IPS DF 19.7 (cell line): ENCODE measurements around the gene DPYD.
"Not testable (repeated sequence)": the region's sequence is repeated elsewhere in the genome, so short reads cannot be mapped to it uniquely, and the experiment has no call there.

Experiments used
- DNase-seq: peaks from one replicate; pipeline ENCODE4 v3.0.0-alpha.2; 2013; ENCODE audit warnings: low read depth, low spot score

Gene DPYD

DNA sequence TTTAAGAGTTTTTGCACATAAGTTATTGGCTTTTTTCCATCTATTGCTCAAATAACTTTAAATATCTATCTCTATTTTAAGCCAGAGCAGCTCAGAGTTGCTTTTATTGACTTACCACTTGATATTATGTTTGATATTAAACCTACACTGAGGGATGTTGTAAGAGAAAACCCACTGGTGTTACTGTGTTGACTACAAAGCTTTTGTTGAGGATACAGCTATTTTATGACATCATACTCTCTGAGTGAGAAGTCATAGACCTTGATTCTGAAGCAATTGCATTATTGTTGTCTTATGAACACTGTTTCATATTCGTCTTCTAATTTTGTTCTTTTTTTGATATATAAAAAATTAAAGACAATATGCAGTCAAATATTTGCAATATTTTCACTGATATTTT is 638.9 kb downstream of the DPYD start:
- DNase-seq, result no peak

DNA sequence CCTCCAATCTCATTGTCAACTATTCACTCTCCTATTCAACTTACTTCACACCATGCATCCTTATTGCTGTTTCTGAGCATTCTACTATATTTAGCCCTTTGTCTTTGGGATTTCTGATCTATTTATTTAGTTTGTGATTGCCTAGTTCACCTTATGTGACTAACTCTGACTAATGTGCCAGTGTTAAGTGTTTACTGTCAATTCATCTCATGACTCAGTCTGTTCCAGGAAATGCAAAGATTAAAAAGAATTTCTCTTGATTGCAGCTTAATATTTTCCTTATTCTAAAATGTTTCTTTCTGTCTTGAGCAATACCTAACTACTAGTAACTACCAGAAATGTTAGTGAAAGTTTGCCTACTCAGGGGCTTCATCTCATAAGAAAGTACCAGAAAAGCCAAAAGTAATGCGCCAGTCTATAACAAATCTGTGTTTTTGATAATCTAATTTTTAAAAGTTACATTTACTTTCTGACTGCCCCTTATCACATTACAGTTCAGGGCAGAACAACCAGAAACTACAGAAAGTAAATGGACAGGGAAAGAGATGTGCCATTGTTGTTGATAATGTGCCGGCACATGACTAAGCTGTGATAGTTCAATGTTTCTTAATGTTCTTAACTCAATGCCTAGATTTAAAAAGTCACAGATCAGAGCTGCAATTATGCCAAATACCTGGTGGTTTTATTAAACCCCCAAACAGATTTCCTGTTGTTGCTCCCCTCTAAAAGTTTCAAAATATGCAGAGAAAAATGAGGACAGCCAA is 642.8 kb downstream of the DPYD start:
- no peak for DNase-seq

DNA sequence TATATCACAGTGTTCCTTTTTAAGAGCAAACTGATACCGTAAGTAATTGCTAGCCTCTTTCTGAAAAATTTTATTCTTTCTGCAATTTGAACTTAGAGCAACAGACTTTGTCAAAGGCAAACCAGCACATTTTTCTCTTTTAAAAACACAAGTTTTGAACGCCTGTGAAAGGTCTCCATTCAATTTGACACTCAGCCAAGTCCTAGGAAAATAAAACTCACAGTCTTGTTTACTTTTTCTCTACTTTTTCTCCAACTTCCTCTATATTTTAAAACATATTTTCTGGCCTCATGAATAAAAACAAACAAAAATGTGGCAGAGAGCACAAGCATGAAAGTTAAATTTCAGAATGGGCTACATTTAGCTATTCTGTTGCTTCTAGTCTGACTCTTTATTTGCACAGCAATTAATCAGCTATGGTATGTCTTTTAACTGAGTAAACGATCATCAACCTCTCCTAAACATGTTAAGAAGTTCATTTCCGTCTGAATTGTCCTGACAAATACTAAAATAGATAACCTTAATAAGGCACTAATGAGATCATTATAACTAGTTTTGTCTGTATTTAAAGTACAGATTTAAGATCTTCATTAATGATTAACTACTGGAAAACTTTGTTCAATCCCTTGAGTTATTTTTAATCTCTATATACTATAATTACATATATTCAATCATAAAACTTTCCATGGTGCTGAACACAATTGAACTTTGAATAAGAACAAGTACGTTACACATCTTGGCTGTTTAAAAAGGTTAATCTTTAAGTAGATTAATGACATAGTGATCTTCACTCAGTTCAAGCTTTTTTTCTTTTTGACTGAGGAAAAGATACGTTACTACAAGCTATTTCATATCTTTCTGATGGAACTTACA is 648.7 kb downstream of the DPYD start:
- DNase-seq, result no peak

DNA sequence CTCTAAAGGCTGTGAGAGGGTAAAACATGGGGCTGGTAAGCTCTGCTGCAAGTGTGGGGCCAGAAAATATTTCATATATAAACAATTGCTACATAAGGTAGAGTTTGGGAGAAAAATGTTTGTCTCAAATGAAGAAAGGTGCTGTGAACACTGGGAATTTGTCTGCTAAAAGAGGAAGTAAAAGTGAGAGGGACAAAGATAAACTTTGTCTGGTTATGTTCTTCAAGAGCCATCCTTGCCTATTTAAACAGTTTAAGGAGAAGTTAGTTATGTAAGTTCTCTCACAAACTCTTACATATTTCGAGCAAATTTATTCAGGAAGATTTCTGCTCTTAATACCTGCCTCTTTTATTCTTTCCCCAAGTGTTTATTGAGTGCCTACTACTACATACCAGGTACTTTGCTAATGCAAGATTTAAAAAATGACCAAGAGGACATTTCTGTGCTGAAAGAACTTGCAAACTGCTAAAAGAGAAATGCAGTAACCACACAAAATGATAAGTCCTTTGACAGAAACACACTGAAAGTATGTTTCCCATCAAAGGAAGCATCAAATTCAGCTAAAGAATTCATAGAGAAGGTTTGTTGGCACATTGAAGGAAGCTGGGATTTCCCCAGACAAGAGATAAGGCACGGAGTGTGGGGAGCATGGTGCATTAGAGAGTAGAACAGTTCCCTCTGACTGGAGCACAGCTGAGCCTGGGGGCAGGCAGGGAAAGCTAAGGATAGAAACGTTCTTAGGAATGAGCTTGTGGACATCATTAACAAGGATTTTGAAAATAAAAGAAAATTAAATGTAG is 650.1 kb downstream of the DPYD start:
- DNase-seq, result no peak

DNA sequence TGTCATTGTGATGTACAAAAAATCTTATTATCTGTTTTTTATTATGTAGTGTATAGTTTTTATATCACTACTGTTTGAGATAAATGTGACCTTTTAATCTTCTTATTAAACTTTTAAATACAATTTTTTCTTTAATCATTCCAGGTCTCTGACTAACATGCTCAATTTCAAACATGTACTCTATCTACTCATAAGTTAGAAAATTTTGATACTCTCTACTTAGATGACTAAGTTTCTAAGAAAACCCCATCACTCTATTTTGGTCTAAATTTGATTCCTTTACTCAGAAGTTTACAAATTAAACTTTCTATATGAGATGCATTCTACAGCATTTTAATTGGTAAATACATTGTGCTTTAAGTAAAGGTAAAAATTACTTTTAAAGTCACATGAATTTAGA is 655.2 kb downstream of the DPYD start:
- no peak for DNase-seq

DNA sequence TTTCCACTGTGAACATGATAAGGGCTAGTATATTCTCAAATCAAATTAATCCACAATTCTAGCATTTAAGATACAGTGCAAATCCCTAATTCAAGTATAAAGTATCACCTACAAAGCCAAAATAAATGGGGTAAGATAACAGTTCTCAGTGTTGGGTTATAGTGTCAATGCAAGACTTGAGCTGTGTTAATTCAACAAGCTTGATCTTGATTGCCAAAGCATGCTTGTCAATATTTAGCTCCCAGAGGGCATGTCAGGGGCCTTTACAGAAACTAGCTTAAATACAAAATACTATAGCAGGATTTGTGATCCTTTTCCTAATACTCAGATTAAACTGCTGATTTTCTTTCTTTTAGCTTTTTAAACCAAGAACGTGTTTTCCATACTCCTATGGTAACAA is 658.0 kb downstream of the DPYD start:
- DNase-seq, result no peak

DNA sequence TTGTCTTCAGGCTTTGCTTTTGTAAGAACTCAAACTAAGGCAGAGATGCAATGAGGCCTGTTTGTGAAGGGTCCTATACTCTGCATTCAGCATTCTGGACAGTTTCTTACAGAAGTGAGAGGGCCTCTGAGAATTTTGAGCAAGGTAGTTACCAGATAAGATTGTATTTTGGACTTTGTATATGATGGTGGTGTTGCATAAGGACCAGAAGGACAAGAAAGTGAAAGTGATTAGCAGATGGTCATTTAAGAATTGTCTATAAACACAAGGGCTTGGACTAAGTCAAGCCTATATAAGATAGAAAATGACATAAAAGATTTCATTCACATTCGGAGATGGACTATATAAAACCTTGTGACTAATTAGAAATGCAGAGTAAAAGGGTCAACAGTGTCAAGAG is 662.2 kb downstream of the DPYD start:
- no peak for DNase-seq

DNA sequence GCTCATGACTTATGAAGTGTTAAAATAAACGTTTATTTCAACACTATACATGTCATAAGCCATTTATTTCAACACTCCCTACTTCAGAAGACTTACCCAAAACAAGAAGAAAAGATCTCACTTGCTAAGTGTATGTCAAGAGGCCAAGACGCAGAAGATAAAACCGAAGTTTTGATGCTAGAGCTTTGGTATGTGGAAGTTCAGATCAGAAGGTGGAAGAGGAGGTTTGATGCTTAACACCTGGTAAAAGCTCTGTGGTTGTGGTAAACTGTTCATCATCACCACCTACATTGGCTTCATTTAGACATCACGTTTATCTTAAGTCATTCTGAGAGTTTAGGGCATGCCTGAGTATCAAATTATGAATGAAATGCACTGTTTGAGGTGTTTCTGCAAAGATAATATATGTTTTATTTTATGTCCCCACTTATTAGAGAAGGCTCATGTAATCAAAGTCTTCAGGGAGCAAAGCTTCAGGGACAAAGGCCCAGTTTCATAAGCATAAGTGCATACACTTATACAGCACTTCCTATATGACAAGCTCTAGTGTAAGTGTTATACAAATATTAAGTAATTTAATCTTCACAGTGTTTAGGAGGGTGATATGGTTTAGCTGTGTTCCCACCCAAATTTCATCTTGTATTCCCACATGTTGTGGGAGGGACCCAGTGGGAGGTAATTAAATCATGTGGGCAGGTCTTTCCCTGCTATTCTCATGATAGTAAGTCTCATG is 665.9 kb downstream of the DPYD start:
- DNase-seq, result no peak

DNA sequence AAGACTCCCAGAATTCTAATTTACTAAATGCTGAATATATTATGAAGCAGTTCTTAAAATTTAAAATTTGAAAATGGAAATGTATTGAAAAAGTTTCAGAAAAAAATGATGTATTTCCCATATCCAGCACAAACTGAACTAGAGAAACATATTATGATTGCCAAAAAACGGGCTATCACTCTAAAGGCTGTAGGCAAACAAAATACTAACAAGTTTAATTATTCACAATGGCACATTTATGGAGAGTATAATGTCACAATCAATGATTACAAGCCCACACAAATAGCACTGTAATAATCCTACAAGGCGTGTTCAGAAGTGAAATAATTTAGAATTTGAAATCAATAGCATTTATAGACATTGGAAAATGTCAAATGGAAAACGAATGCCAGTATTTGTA is 667.9 kb downstream of the DPYD start:
- no peak for DNase-seq

DNA sequence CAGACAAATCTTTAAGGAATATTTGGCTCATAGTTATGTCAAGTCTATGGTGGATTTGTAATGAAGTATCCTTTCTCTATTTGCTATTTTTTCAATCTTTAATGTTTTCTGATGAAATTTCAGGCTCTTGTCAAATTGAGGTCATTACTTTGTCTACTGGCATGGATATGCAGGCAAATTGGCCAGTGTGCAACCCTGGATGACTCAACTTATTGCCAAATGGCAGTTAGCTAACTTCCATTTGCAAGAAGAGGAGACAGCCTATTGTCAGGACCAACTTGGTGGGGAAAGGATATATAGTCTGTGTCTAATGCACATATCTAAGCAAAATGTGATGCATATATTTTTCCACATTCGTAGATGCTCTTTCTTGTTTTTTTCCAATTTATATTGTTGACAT is 668.8 kb downstream of the DPYD start:
- DNase-seq, result no peak

DNA sequence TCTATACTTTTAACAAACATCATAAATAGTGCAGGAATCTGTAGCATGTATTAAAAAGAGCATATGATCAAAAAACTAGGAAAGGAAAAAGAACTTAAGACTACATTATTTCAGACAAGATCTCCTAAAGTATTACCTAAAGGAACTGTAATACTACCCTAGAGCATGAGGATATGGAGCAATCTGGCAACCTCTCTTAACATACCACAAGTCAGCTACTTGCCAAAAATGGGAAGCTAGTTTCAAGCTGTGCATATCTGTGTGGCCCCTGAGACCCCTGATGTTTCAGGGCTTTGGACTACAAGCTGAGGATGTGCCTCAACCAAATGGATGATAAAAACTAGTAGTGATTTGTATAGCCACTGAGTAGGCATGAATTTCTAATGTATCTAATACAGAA is 673.6 kb downstream of the DPYD start:
- DNase-seq, result no peak

DNA sequence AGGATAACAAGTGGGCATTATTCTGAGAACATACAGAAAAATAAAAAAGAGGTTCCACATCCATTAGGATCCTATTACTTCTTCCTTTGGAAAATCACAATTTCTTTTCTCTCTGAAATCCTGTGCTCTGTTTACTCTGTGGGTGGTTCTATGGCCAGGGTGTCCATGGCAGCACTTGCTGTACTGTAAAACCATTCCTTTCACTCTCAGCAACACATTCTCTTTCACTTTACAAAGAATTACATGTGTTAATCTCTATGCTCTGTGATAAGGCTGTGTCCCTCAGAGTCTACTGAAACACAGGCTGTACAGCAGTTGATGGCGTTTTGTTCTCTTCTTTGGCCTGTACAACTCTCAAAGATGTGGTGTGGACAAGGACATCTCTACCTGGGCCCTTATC is 675.2 kb downstream of the DPYD start:
- no peak for DNase-seq

DNA sequence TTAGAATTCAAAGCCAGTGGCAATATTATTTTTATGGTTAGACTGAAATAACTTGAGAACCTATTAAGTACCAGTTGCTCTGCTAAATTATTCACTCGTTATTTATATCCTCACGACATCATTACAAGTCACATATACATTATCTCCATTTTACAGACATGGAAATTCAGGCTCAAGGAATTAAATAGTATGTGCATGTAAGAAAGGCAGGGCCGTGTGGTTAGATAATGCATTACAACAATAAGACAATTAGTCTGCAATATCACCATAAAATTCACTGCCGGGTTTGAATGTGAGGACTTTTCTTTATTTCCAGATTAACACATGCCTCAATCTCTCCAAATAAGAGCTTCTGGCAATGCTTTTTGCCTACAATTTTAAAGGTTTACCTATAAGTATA is 675.8 kb downstream of the DPYD start:
- DNase-seq, result no peak

DNA sequence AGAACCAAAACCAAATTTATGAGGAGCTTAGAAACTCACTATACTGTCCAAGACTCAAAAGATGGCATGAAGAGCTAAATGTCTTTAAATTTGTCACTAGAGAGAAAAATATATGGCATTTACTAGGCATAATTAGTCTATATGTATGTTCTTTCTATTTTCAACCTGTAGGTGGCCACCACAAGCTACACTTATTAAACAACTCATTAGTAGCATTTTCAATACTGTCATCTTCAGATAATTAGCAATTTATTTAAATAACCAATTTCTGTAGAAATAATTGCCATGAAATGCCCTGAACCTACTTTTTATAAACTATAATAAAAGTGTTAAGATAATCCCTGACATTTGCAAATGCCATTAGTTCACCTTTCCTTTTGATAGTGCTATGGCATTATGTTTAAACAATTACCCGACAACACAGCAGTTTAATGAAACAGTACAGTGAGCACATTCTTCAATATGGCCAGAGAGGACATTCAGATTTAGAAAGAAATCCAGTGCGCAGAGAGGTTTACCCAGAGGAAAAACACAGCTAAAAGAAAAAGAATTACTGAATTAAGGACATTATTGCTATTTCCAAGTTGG is 676.8 kb downstream of the DPYD start:
- DNase-seq, result no peak

DNA sequence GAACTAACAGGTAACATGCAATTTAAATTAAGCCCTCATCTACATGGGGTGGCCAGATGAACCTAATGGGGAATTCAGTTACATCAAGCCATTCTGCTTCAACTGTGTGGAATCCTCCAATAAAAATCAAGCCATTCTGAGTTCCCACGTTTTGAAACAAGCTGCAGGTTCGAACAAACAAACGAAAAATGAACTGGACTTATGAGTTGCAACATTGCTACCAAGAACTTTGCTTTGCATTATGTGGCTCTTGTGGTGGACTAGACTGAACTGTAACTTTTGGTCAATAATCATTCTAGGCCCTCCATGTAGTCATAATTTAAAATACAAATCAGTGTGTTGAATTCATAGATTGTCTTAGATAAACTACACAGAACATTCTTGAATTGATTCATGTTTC is 682.0 kb downstream of the DPYD start:
- no peak for DNase-seq

DNA sequence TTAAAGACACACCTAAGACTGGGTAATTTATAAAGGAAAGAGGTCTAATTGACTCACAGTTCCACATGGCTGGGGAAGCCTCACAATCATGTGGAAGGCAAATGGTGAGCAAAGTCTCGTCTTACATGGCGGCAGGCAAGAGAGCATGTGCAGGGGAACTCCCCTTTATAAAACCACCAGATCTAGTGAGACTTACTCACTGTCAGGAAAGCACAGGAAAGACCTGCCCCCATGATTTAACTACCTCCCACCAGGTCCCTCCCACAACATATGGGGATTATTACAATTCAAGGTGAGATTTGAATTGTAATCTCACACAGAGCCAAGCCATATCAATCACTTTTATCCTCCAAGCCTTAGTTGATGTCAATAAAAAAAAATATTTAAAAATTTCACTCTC is 689.5 kb downstream of the DPYD start:
- DNase-seq, result not testable (repeated sequence)

DNA sequence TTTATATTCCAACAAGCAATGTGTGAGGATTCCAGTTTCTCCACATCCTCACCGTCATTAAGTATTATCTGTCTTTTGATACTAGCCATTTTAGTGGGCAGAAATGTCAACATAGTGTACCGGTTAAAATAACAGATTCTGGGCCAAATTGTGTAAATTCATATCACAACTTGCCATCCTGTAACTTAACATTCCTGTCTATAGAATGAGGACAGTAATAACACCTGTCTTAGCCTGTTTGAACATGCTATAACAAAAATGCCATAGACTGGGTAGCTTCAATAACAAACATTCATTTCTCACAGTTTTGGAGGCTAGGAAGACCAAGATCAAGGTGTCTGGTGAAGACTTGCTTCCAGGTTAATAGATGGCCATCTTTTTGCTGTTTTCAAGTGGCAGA is 708.2 kb downstream of the DPYD start:
- DNase-seq, result no peak

DNA sequence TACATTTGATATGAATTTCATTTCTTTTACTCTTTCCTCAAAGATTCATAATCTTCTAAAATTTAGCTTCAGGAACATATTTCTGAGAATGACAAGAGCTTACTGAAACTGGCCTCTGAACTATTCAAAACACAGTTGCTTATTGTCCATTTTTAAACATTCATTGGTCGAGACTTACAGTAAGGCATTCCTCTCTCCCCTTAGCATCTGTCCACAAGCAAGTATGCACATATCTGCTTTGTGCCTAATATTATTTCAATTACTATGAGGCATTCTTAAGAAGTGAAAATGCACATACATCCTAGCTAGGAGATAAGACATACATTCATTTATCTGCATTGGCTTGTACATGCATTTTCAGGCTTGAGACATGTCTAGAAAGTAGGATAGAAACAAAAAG is 710.5 kb downstream of the DPYD start:
- DNase-seq, result no peak

DNA sequence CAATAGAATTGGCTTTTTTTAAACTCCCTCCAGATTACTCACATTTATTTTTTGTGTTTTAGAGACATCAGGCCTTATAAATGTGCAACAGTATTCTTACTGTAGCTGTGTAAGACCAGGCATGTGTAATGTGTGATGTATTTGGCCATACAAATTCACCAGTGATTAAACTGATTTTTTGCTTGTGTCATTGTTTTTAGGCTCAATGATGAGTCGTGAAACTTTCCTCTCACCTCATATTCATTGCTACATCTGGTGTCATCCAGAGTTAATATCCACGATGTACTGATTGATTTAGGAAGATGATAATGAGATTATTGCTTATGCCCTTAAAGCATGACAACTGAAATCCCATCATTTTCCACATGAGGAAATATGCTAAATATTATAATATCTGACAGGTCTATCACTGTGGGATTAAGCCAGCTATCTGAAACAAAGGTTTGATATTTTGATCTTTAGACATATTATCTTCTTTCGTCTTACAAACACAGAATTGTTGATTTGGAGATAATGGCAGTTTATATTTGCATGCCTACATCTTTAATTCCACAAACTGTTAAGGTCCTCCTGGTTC is 711.4 kb downstream of the DPYD start:
- DNase-seq, result no peak

DNA sequence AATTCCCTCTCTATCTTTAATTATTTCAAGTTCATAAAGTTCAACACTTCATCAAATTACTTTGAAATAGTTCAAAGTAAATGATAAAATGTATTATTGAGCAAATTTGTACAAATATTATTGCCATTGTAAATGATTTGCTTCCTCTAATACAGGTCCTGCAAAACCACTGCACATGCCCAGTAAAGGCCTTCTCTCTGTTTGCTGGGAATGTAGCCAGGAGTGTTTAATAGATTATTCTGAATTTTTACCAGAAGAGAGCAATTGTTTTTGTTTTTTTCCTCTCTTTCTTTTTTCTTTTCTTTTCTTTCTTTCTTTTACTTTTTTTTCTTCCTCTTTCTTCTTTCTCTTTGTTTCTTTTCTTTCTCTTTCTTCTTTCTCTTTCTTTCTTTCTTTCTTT is 713.0 kb downstream of the DPYD start:
- DNase-seq, result no peak

DNA sequence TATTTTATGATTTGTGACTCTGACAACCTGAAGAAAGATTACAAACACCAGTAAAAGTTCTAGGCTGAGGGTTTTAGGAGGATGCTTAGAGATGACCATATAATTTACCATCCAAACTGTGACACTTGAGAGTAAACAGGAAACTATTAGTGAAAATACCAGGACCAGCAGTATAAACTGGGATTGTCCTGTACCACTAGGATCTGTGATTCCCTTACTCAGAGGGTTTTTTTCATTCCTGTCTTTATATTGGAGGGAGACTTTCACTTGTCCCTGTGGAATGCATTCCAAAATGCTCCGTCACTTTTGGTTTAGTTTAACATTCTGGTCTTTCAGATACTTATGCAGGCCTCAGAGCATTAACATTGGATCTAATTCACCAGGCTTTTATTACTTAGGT is 716.4 kb downstream of the DPYD start:
- DNase-seq, result no peak
